ENCODE results near the gene OSCAR.

GRCh38 chr19:54136086-54136863 is 35.7 kb upstream of the OSCAR start:
- no peak for TF ChIP-seq GATA2 (IDR thresholded peaks at IDR 0.05; ENCODE audit: low read depth, low read length)
- TF ChIP-seq GATA3 (IDR thresholded peaks at IDR 0.05; ENCODE audit: low read depth, low read length): no peak

All from SH-SY5Y (cell line).